DOHH2 (cell line): ENCODE results near the gene NOX5.

Source experiments
- H3F3A ChIP-seq: fragments of 200-600 bp; sonication (generic), shearing (Covaris generic); 2 replicates; pipeline ENCODE4 v1.6.0; 2016; ENCODE audit warnings: antibody characterized with exemption, mild to moderate bottlenecking; ENCODE audit not compliant: control insufficient read depth, insufficient read depth
- H3K27ac ChIP-seq: fragments of 200-600 bp; sonication (generic); 2 replicates; pipeline ENCODE4 v1.5.1; 2014; ENCODE audit warnings: low read depth, mild to moderate bottlenecking, low read length, moderate library complexity
- H3K27me3 ChIP-seq: fragments of 200-600 bp; sonication (generic); 2 replicates; pipeline ENCODE4 v1.6.1; 2014; ENCODE audit warnings: mild to moderate bottlenecking, low read length, mixed read lengths; ENCODE audit not compliant: control insufficient read depth
- H3K36me3 ChIP-seq: fragments of 200-600 bp; sonication (generic); 2 replicates; pipeline ENCODE4 v1.6.1; 2014; ENCODE audit warnings: mild to moderate bottlenecking, low read length, moderate library complexity, mixed read lengths; ENCODE audit not compliant: control insufficient read depth
- H3K4me1 ChIP-seq: fragments of 200-600 bp; sonication (generic); 2 replicates; pipeline ENCODE4 v1.6.1; 2014; ENCODE audit warnings: mild to moderate bottlenecking, low read length, mixed read lengths; ENCODE audit not compliant: control insufficient read depth
- H3K4me2 ChIP-seq: fragments of 200-600 bp; sonication (generic); 2 replicates; pipeline ENCODE4 v1.6.0; 2014; ENCODE audit warnings: mild to moderate bottlenecking, low read length, moderate library complexity
- H3K4me3 ChIP-seq: fragments of 200-600 bp; sonication (generic); 2 replicates; pipeline ENCODE4 v1.5.1; 2014; ENCODE audit warnings: mild to moderate bottlenecking, low read length, mixed read lengths
- H3K79me2 ChIP-seq: fragments of 200-600 bp; sonication (generic); 2 replicates; pipeline ENCODE4 v1.6.1; 2014; ENCODE audit warnings: mild to moderate bottlenecking, low read length, mixed read lengths; ENCODE audit not compliant: control insufficient read depth
- H3K9me2 ChIP-seq: fragments of 200-600 bp; sonication (generic); replicated peaks from 2 replicates; pipeline ENCODE4 v1.6.1; 2014; ENCODE audit warnings: mild to moderate bottlenecking, low read length, mixed read lengths; ENCODE audit not compliant: control insufficient read depth
- H3K9me3 ChIP-seq: fragments of 200-600 bp; sonication (generic); 2 replicates; pipeline ENCODE4 v1.6.1; 2014; ENCODE audit warnings: antibody characterized with exemption, low read length, mixed read lengths; ENCODE audit not compliant: control insufficient read depth, insufficient read depth
- H4K20me1 ChIP-seq: fragments of 200-600 bp; sonication (generic); 2 replicates; pipeline ENCODE4 v1.6.0; 2014; ENCODE audit warnings: low read depth, mild to moderate bottlenecking, antibody characterized with exemption, low read length, moderate library complexity; ENCODE audit not compliant: control insufficient read depth, insufficient read depth
- CTCF ChIP-seq: fragments of 200-600 bp; sonication (generic); IDR thresholded peaks from one replicate; pipeline ENCODE4 v1.5.1; 2014; ENCODE audit warnings: antibody characterized with exemption, mild to moderate bottlenecking, low read depth, low read length; ENCODE audit not compliant: poor library complexity, severe bottlenecking
- EZH2phosphoT487 ChIP-seq: fragments of 200-600 bp; sonication (generic); IDR thresholded peaks from 2 replicates; pipeline ENCODE4 v1.6.1; 2017; ENCODE audit warnings: borderline replicate concordance, mild to moderate bottlenecking, antibody characterized with exemption, low read length, moderate library complexity, mixed read lengths

Gene NOX5

GRCh38 chr15:69090197-69090948 lies 75.9 kb downstream of the NOX5 start:
- no peak overlapping the region for H3K27ac ChIP-seq
- H4K20me1 ChIP-seq: no peaks in the 10 kb centered on the region
- no peaks in the 10 kb centered on the region for H3F3A ChIP-seq
- TF ChIP-seq EZH2phosphoT487: no peak
- TF ChIP-seq CTCF: no peak
- no peak overlapping the region for H3K4me3 ChIP-seq
- H3K27me3 ChIP-seq: peaks cover 21% of the 10 kb centered on the region
- no peak overlapping the region for H3K4me2 ChIP-seq
- H3K79me2 ChIP-seq: no peaks in the 10 kb centered on the region
- H3K9me2 ChIP-seq: no peaks in the 10 kb centered on the region
- no peaks in the 10 kb centered on the region for H3K9me3 ChIP-seq
- peaks cover 4% of the 10 kb centered on the region; the same call in 1 of the 2 replicates for H3K4me1 ChIP-seq
- H3K36me3 ChIP-seq: no peaks in the 10 kb centered on the region

DNA sequence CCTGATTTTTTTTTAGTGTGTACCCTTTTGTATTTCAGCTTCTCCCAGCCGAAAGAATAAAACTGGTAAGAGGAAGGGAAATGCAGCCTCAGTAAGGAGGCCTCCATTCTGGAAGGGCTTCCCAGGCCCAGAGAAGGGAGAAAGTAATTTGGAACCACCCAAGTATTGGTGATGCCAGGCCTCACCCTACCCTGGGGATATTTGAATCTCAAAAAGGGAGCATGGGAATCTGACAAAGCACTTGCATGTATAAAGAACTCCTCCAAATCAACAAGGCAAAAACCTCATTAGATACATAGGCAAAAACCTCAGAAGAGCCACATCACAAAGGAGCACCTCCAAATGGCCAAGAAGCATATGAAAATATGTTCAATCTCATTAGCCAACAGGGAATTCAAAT lies 77.2 kb downstream of the NOX5 start:
- peaks cover 4% of the 10 kb centered on the region; the same call in 1 of the 2 replicates for H3K4me1 ChIP-seq

GRCh38 chr15:69092159-69092558 lies 77.7 kb downstream of the NOX5 start:
- Histone ChIP-seq H3K4me2 (no peak overlapping the region), H3F3A (no peaks in the 10 kb centered on the region), H3K36me3 (no peaks in the 10 kb centered on the region), H3K79me2 (no peaks in the 10 kb centered on the region), H3K27me3 (peaks cover 13% of the 10 kb centered on the region; the same call in 1 of the 2 replicates), H3K4me3 (no peak overlapping the region), H3K9me3 (no peaks in the 10 kb centered on the region), H3K4me1 (peaks cover 4% of the 10 kb centered on the region; the same call in 1 of the 2 replicates), H3K9me2 (no peaks in the 10 kb centered on the region), H3K27ac (no peak overlapping the region), H4K20me1 (no peaks in the 10 kb centered on the region)
- TF ChIP-seq CTCF: no peak
- no peak for TF ChIP-seq EZH2phosphoT487

More for the DNA sequence above, 77.2 kb downstream of the NOX5 start:
- no peak for TF ChIP-seq CTCF
- TF ChIP-seq EZH2phosphoT487: no peak
- Histone ChIP-seq H3K27ac (no peak overlapping the region), H3K4me2 (no peak overlapping the region), H3K27me3 (peaks cover 15% of the 10 kb centered on the region), H3K4me3 (no peak overlapping the region), H3K36me3 (no peaks in the 10 kb centered on the region), H3K9me2 (no peaks in the 10 kb centered on the region), H3K79me2 (no peaks in the 10 kb centered on the region), H3F3A (no peaks in the 10 kb centered on the region), H3K9me3 (no peaks in the 10 kb centered on the region), H4K20me1 (no peaks in the 10 kb centered on the region)
